ENCODE measurements around the gene RNF215.
"Not testable (repeated sequence)": the region's sequence is repeated elsewhere in the genome, so short reads cannot be mapped to it uniquely, and the experiment has no call there.

Gene RNF215

DNA sequence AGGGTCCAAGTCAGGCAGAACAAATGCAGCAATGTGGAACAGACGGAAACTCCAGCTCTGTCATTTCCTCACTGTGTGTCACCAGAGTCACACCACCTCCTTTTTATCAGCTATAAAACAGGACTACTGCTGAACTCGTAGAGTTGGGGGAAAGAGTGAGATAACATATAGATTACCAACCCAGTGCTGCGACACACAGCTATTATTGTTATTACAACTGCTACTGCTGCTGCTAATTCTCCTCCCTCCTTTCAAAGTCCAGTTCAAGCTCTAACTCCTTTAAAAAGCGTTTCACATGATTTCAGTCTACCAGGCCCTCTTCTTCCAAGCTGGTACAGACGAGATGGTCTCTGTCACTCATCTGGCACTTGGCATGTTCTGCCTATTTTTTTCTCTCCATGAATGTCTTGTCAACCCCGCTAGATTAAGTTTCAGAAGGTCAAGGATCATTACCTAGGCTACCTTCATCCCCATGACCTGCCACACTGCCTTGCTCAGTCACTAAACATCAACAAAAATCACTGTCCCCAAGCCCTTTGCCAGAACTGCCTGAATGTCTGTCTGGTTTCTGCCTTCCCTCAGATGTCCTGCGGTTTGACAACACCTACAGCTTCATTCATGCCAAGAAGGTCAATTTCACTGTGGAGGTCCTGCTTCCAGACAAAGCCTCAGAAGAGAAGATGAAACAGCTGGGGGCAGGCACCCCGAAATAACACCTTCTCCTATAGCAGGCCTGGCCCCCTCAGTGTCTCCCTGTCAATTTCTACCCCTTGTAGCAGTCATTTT, 34.7 kb upstream of the RNF215 start:
- DNase-seq (ENCODE audit: insufficient read length, low spot score) (no peak), FAIRE-seq (no peak)

- FAIRE-seq, result no peak
- DNase-seq (ENCODE audit: insufficient read length, low spot score), result no peak
Observed at GRCh38 chr22:30420347-30421125, 33.3 kb upstream of the RNF215 start.

DNA sequence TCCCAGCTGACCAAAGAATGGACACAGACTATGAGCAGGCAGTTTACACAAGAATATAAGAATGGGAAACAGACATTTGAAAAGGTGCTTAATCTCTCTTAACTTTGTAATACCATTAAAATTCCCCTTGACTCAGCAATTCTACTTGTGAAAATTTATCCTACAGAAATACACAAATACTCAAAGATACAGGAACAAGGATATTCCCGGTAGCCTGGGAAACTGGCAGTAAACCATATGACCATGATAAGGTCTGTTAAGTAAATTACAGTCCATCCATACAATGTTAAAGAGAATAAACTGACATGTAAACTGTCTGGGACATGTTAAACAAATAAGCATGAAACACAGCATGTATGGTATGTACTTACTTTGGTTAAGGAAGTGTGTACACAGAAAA, 29.6 kb upstream of the RNF215 start:
- FAIRE-seq, result no peak
- no peak for DNase-seq (ENCODE audit: insufficient read length, low spot score)

- no peak for FAIRE-seq
- DNase-seq (ENCODE audit: insufficient read length, low spot score), result no peak
Observed at GRCh38 chr22:30416403-30416802, 29.2 kb upstream of the RNF215 start.

DNA sequence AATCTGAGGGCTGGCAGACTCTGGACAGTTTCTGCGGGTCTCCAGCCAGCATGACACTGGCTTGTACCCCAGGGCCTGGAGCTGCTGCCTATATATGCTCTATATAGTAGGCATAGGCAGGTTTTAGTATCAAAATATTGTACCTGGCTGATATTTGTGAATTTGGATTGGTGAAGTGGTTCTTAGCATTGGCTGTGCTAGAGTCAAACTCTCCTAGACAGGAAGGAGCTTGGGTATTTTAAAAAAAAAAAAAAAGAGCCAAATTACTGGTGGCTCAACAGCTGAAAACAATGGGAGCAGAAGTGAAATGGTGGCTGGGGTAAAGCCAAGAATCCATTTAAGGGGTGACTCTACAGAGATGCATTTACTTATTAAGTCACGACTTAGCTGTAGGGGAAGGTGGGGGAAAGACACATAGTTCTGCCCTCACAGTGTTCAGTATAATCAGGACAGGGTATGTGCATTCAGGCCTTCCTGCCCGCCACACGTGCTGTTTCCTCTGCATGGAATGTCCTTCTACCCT, 27.4 kb upstream of the RNF215 start:
- DNase-seq (ENCODE audit: insufficient read length, low spot score), result no peak
- no peak for FAIRE-seq

DNA sequence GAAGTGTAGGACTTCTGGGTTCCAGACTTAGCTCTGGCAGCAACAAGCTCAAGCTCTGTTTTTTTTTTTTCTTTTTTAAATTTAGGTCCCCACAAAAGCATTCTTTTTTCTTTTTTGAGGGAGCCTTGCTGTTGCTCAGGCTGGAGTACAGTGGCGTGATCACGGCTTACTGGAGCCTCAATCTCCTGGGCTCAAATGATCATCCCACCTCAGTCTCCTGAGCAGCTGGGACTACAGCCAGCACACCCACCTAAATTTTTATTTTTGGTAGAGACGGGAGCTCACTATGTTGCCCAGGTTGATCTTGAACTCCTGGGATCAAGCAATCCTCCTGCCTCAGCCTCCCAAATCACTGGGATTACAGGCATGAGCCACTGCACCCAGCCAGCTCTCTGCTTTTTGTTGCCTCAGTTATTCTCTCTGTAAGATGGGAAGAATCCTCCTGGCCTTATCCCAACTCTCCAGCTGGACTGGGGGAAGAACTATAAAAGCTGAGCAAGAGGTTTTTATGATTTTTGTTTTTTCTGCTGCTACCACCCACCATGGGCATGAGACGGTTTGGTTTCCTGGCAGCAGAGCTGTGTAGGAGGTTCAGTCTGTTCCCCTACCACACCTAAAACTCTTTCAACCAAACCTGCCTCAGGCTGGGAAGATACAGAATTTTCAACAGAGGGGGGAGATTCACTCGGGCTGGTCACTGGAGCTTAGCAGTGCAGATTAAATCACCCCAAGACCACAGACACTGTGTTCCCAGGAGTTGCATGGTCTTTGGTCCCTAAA, 26.7 kb upstream of the RNF215 start:
- no peak for FAIRE-seq
- no peak for DNase-seq (ENCODE audit: insufficient read length, low spot score)

- FAIRE-seq (no peak), DNase-seq (ENCODE audit: insufficient read length, low spot score) (no peak)
Observed at GRCh38 chr22:30413001-30413400, 25.8 kb upstream of the RNF215 start.

GRCh38 chr22:30411780-30412179, 24.6 kb upstream of the RNF215 start:
- FAIRE-seq (no peak), DNase-seq (ENCODE audit: insufficient read length, low spot score) (no peak)

GRCh38 chr22:30408388-30409102, 21.3 kb upstream of the RNF215 start:
- FAIRE-seq (no peak), DNase-seq (ENCODE audit: insufficient read length, low spot score) (no peak)

DNA sequence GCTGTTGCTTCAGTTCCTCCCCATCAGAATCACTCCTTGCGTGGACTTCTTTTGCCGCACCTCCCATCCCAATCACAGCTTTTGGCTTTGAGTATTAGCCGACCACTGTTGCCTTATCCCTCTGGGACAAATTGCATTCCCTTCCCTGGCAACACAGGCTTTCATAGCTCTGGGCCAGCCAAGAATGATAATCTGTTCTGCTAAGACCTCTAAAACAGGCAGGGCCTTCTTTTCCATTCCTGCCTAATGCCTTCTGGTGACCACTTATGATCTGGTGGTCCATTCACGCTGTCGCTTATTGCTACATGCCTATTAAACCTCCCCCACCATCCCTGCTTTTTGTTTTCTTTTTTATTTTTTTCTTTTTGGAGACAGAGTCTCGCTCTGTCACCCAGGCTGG, 19.2 kb upstream of the RNF215 start:
- FAIRE-seq (no peak), DNase-seq (ENCODE audit: insufficient read length, low spot score) (no peak)

GRCh38 chr22:30405731-30406130, 18.5 kb upstream of the RNF215 start:
- no peak for DNase-seq (ENCODE audit: insufficient read length, low spot score)
- no peak for FAIRE-seq

DNA sequence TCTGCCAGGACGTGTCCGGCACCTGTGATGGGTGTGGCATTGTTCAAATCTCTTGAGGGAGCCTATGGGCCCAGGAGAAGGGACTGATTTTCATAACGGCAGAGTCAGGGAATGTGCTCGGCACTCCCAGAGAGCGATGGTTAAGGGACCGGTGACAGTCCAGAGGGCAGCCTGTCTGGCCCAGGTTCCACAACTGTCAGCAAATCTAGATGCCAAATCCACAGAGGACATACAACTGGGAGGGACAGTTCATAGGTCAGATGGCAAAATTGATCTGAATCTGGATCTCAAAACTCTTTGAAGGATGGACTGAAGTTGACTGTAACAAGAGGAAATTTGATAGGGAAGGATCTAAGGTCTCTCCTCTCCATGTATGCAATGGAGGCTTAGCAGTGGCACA, 17.1 kb upstream of the RNF215 start:
- FAIRE-seq (no peak), DNase-seq (ENCODE audit: insufficient read length, low spot score) (no peak)

- not testable (repeated sequence) for FAIRE-seq; DNase-seq (ENCODE audit: insufficient read length, low spot score)
Observed at GRCh38 chr22:30402766-30403104, 15.5 kb upstream of the RNF215 start.

- FAIRE-seq (no peak), DNase-seq (ENCODE audit: insufficient read length, low spot score) (no peak)
Observed at GRCh38 chr22:30402028-30402765, 15.0 kb upstream of the RNF215 start.

DNA sequence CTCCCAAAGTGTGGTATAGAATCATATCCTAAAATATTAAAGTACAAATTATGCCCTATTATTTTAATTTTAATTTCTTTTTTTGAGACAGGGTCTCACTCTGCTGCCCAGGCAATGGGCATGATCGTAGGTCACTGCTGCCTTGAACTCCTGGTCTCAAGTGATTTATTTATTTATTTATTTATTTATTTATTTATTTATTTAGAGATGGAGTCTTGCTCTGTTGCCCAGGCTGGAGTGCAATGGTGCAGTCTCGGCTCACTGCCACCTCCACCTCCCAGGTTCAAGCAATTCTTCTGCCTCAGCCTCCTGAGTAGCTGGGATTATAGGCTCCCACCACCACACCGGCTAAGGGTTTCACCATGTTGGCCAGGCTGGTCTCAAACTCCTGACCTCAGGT, 13.8 kb upstream of the RNF215 start:
- not testable (repeated sequence) for DNase-seq (ENCODE audit: insufficient read length, low spot score); FAIRE-seq

DNA sequence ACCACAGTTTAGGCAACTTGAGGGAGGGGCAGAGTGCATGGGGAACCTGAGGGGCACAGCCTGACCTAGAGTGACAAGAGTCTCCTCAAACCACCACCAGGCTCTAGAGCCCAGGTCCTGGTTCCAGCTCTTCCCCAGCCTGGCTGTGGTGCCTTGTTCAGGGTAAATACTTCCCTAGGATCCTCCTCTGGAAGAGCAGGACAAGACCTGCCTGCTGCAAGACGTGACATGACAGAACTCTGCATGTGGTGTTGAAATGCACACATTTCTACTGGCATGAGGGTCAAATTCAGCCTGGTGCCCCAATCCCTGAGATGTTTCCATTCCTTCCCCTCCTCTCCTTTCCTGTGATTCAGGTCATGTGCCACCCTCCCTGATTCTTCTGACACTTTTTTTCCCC, 12.9 kb upstream of the RNF215 start:
- no peak for DNase-seq (ENCODE audit: insufficient read length, low spot score)
- FAIRE-seq, result no peak

- FAIRE-seq (no peak), DNase-seq (ENCODE audit: insufficient read length, low spot score) (no peak)
Observed at GRCh38 chr22:30399718-30400117, 12.5 kb upstream of the RNF215 start.

GRCh38 chr22:30398685-30399680, 11.8 kb upstream of the RNF215 start:
- no peak for DNase-seq (ENCODE audit: insufficient read length, low spot score)

More at GRCh38 chr22:30398685-30399680, 11.8 kb upstream of the RNF215 start:
- FAIRE-seq, result no peak

All from HTR-8/SVneo (cell line).